Esophagus squamous epithelium (tissue), 5 donors: ENCODE measurements around the gene ENTPD5. TPM values are rescaled to one million over a fixed set of nuclear protein-coding genes. Genes with fewer than 3 reads are reported as not detected.

Experiments used
- DNase-seq: peaks from one replicate; lab custom pipeline; 2025; lab: John Stamatoyannopoulos, UW
- H3K27ac ChIP-seq, 4 donors: fragments of 200-600 bp; sonication (generic); one replicate each; pipeline ENCODE4 v1.5.1; 2016 to 2019; ENCODE audit warnings: mild to moderate bottlenecking in 1 of 4
- H3K27me3 ChIP-seq, 4 donors: fragments of 200-600 bp; sonication (generic); 1 replicate in 3 of 4; 2 replicates in 1 of 4; pipeline versions ENCODE4 v1.5.1 to v1.6.0; 2017 to 2021; ENCODE audit warnings: antibody characterized with exemption in 1 of 4
- H3K36me3 ChIP-seq, 3 donors: fragments of 200-600 bp; sonication (generic); one replicate each; pipeline ENCODE4 v1.5.1; 2016 to 2019
- H3K4me1 ChIP-seq, 3 donors: fragments of 200-600 bp; sonication (generic); one replicate each; pipeline ENCODE4 v1.5.1; 2017 to 2019
- H3K4me3 ChIP-seq, 4 donors: fragments of 200-600 bp; sonication (generic); 1 replicate in 3 of 4; 2 replicates in 1 of 4; pipeline ENCODE4 v1.5.1; 2016 to 2019; ENCODE audit warnings: mild to moderate bottlenecking in 2 of 4, moderate library complexity in 1 of 4
- H3K9me3 ChIP-seq, 3 donors: fragments of 200-600 bp; sonication (generic); one replicate each; pipeline ENCODE4 v1.5.1; 2016 to 2019
- CTCF ChIP-seq, 6 experiments: fragments of 450-650 bp in 4 of 6; fragments of 200-600 bp in 2 of 6; sonication (generic) in 2 of 6; IDR thresholded peaks; one replicate each; pipeline ENCODE4 v1.5.1; 2016 to 2019; ENCODE audit warnings: antibody characterized with exemption in 6 of 6, mild to moderate bottlenecking in 4 of 6, moderate library complexity in 4 of 6
- POLR2A ChIP-seq, 4 donors: fragments of 450-650 bp; IDR thresholded peaks; one replicate each; pipeline ENCODE4 v1.6.1; 2017; ENCODE audit warnings: antibody characterized with exemption in 4 of 4, mild to moderate bottlenecking in 4 of 4, moderate library complexity in 3 of 4
- WGBS, 2 donors: methylation state at CpG; one replicate each; pipeline ENCODE4 v1.1.5; 2018; 5-methylcytosine and 5-hydroxymethylcytosine counted together
- intact Hi-C: fragments of 100-400 bp; cut with DNase I; formaldehyde crosslinking; loops from one replicate; pipeline ENCODE4 v1.15.0; 2022
- small RNA-seq, 4 donors: library from RNA; depleted of rRNA; stranded (forward); fragments of <200 nt; gene quantifications; one replicate each; pipeline ENCODE3, GENCODE V24; 2016
- total RNA-seq, 4 donors: library from RNA; depleted of rRNA; stranded (reverse); fragments of >200 nt; gene quantifications; one replicate each; pipeline ENCODE4 v1.1.0, GENCODE V29; 2016
- donor health status: DM: yes; HTN: yes; CAD: no.

Gene ENTPD5
- total RNA-seq, 4 donors from 2014 or later, result 9.3 to 16.9 (median 13.0) TPM

GRCh38 chr14:73913256-73913655 lies 105.8 kb downstream of the ENTPD5 start:
- Histone ChIP-seq H3K27ac (no peak overlapping the region), H3K27me3 (no peaks in the 10 kb centered on the region), H3K4me1 (peaks cover 0 to 11% (median 0%) of the 10 kb centered on the region in 3 donors), H3K4me3 (no peak overlapping the region), H3K9me3 (peaks cover 0 to 7% (median 0%) of the 10 kb centered on the region in 3 donors), H3K36me3 (peaks cover 0 to 97% (median 20%) of the 10 kb centered on the region in 3 donors)
- intact Hi-C loops, result no loop called here
- 71 to 85% methylated on average over 3 of the region's 3 CpGs for WGBS, 2 donors
- DNase-seq, result no peak
- TF ChIP-seq POLR2A (IDR thresholded peaks at IDR 0.05) (no peak), CTCF (IDR thresholded peaks at IDR 0.05) (no peak)

- H3K9me3 ChIP-seq, result peaks cover 0 to 7% (median 0%) of the 10 kb centered on the region in 3 donors
- no peaks in the 10 kb centered on the region for H3K27me3 ChIP-seq
- TF ChIP-seq POLR2A (IDR thresholded peaks at IDR 0.05) (no peak), CTCF (IDR thresholded peaks at IDR 0.05) (no peak)
- H3K4me1 ChIP-seq, result no peaks in the 10 kb centered on the region
- intact Hi-C loops, result no loop called here
- no peak overlapping the region for H3K4me3 ChIP-seq
- H3K27ac ChIP-seq, result no peak overlapping the region
- no peak for DNase-seq
- WGBS, 2 donors, result 88 to 100% methylated on average over 1 of the region's 1 CpG
- peaks cover 8 to 100% (median 48%) of the 10 kb centered on the region in 3 donors for H3K36me3 ChIP-seq
These were observed 109.4 kb downstream of the ENTPD5 start for GRCh38 chr14:73909681-73910080.

Small RNAs within 50 kb of the gene (small RNA-seq; reads per million reads assigned to genes)
- gene AC005480.2, result 0 reads per million in 4 donors

Other genes with a start within 250 kb of the ENTPD5 start
- 10 to 100 TPM in 1 of 4 donors, 1 to 10 TPM in 3; 1.8 to 10.7 (median 6.2) TPM for gene PTGR2, start 167.5 kb downstream of the ENTPD5 start, total RNA-seq
- 10 to 100 TPM; 37.8 to 52.3 (median 38.1) TPM for gene ZNF410, start 132.4 kb downstream of the ENTPD5 start, total RNA-seq
- gene FAM161B, start 69.2 kb downstream of the ENTPD5 start, total RNA-seq, result 1 to 10 TPM; 1.2 to 3.1 (median 2.2) TPM
- gene COQ6, start 69.0 kb downstream of the ENTPD5 start, total RNA-seq, result 10 to 100 TPM; 18.6 to 27.3 (median 23.6) TPM
- 1 to 10 TPM; 2.0 to 6.9 (median 4.6) TPM for gene BBOF1, start 61 bp upstream of the ENTPD5 start, total RNA-seq
- gene ALDH6A1, start 65.2 kb upstream of the ENTPD5 start, total RNA-seq, result 10 to 100 TPM in 3 of 4 donors, 1 to 10 TPM in 1; 5.1 to 34.7 (median 13.1) TPM
- gene LIN52, start 65.7 kb upstream of the ENTPD5 start, total RNA-seq, result 1 to 10 TPM; 2.4 to 8.9 (median 6.1) TPM
- not detected for gene VSX2, start 220.2 kb upstream of the ENTPD5 start, total RNA-seq